Liver (tissue), 3 donors: Measurements from ENCODE around the gene CACNA1E.

Experiments used
- ATF3 ChIP-seq: IDR thresholded peaks from 2 replicates; pipeline ENCODE4 v1.6.1; 2016; ENCODE audit warnings: antibody characterized with exemption
- CTCF ChIP-seq: fragments of 150-350 bp; IDR thresholded peaks from 2 replicates; pipeline ENCODE4 v1.5.1; 2017; ENCODE audit warnings: improper control_type of control experiment, low read depth, low read length; ENCODE audit not compliant: missing input control
- FOXA1 ChIP-seq: IDR thresholded peaks from 2 replicates; pipeline ENCODE4 v1.6.1; 2016; ENCODE audit warnings: antibody characterized with exemption
- HNF4G ChIP-seq: IDR thresholded peaks from 2 replicates; pipeline ENCODE4 v1.6.1; 2016; ENCODE audit warnings: antibody characterized with exemption
- JUND ChIP-seq, 2 donors: IDR thresholded peaks; 2 replicates each; pipeline ENCODE4 v1.6.1; 2016; ENCODE audit warnings: antibody characterized with exemption in 2 of 2
- RAD21 ChIP-seq, 2 donors: IDR thresholded peaks; 2 replicates each; pipeline ENCODE4 v1.6.1; 2016; ENCODE audit warnings: antibody characterized with exemption in 2 of 2, mild to moderate bottlenecking in 2 of 2
- RXRA ChIP-seq, 2 donors: IDR thresholded peaks; 2 replicates each; pipeline ENCODE4 v1.6.1; 2017 to 2018; ENCODE audit warnings: antibody characterized with exemption in 2 of 2, mild to moderate bottlenecking in 1 of 2
- TAF1 ChIP-seq: conservative IDR thresholded peaks from 2 replicates; pipeline ENCODE4 v1.6.1; 2016; ENCODE audit warnings: antibody characterized with exemption, mild to moderate bottlenecking
- YY1 ChIP-seq: IDR thresholded peaks from 2 replicates; pipeline ENCODE4 v1.6.1; 2016; ENCODE audit warnings: antibody characterized with exemption, mild to moderate bottlenecking
- TF ChIP-seq, protein P1 (sequence below): IDR thresholded peaks from 2 replicates; pipeline ENCODE4 v1.6.1; 2016; ENCODE audit warnings: antibody characterized with exemption, mild to moderate bottlenecking
- TF ChIP-seq, protein P2 (sequence below): IDR thresholded peaks from 2 replicates; pipeline ENCODE4 v1.6.1; 2016; ENCODE audit warnings: antibody characterized with exemption
- donor health status: healthy.
- donor health status: healthy.

DNA sequence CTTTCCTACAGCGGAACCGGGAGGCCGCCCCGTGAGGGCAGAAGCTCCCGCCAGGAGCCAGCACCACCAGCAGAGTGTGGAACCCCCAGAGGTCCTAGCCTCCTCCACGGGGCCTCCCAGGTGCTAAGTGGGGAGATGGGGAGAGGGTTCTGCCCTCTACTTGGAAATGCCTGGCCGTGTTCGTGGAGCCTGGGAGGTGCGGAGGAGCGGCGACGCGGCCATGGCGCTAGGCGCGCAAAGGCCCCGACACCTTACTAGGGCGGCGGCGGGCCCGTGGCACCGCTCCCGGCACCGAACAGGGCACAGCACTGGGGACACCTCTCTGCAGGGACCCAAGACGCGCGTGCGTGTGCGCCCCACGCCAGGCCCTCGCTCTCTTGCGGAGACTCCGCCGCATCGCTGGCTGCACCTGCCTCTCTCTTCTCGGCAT is 1.3 kb upstream of the CACNA1E start:
- TF ChIP-seq, protein P1, sequence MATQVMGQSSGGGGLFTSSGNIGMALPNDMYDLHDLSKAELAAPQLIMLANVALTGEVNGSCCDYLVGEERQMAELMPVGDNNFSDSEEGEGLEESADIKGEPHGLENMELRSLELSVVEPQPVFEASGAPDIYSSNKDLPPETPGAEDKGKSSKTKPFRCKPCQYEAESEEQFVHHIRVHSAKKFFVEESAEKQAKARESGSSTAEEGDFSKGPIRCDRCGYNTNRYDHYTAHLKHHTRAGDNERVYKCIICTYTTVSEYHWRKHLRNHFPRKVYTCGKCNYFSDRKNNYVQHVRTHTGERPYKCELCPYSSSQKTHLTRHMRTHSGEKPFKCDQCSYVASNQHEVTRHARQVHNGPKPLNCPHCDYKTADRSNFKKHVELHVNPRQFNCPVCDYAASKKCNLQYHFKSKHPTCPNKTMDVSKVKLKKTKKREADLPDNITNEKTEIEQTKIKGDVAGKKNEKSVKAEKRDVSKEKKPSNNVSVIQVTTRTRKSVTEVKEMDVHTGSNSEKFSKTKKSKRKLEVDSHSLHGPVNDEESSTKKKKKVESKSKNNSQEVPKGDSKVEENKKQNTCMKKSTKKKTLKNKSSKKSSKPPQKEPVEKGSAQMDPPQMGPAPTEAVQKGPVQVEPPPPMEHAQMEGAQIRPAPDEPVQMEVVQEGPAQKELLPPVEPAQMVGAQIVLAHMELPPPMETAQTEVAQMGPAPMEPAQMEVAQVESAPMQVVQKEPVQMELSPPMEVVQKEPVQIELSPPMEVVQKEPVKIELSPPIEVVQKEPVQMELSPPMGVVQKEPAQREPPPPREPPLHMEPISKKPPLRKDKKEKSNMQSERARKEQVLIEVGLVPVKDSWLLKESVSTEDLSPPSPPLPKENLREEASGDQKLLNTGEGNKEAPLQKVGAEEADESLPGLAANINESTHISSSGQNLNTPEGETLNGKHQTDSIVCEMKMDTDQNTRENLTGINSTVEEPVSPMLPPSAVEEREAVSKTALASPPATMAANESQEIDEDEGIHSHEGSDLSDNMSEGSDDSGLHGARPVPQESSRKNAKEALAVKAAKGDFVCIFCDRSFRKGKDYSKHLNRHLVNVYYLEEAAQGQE: no peak
- TF ChIP-seq CTCF: no peak
- TF ChIP-seq YY1: no peak
- no peak for TF ChIP-seq FOXA1
- no peak for TF ChIP-seq ATF3
- TF ChIP-seq, protein P2, sequence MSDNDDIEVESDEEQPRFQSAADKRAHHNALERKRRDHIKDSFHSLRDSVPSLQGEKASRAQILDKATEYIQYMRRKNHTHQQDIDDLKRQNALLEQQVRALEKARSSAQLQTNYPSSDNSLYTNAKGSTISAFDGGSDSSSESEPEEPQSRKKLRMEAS: no peak
- TF ChIP-seq HNF4G: no peak
- TF ChIP-seq RXRA (IDR thresholded peaks at IDR 0.05): no peak
- TF ChIP-seq RAD21 (IDR thresholded peaks at IDR 0.05): no peak
- TF ChIP-seq TAF1: no peak
- TF ChIP-seq JUND (IDR thresholded peaks at IDR 0.05): no peak
